ENCODE data around the gene PHC3.

GRCh38 chr3:170128977-170129431, 52.5 kb downstream of the PHC3 start:
- TF ChIP-seq TARDBP (IDR thresholded peaks at IDR 0.05), result no peak
- no peak for TF ChIP-seq BHLHE40 (IDR thresholded peaks at IDR 0.05; ENCODE audit: borderline replicate concordance)
- TF ChIP-seq FOXK2 (IDR thresholded peaks at IDR 0.05), result no peak
